Natural killer cell (primary cell): ENCODE measurements around the gene MAGEA4. TPM values are rescaled to one million over a fixed set of nuclear protein-coding genes. Genes with fewer than 3 reads are reported as not detected.
"Not testable (repeated sequence)": the region's sequence is repeated elsewhere in the genome, so short reads cannot be mapped to it uniquely, and the experiment has no call there.

Source experiments
- ATAC-seq, 3 donors: fragments of 150-1000 bp in 2 of 3; fragments of 200-7000 bp in 1 of 3; cut with Tn5 transposase; 1 replicate in 1 of 3; 2 replicates in 2 of 3; pipeline ENCODE4 v1.10.0; 2021; ENCODE audit warnings: mild to moderate bottlenecking in 2 of 3, moderate library complexity in 2 of 3
- DNase-seq, 2 donors: peaks; one replicate each; pipeline versions ENCODE4 v3.0.0 to v3.0.0-alpha.2; 2013 to 2021; ENCODE audit warnings: mixed read lengths in 1 of 2
- H3K27ac ChIP-seq: one replicate; pipeline ENCODE4 v1.5.1; 2013; ENCODE audit warnings: mild to moderate bottlenecking, low read length
- H3K27me3 ChIP-seq: one replicate; pipeline ENCODE4 v1.6.1; 2013; ENCODE audit warnings: low read length; ENCODE audit not compliant: control insufficient read depth, insufficient read depth
- H3K36me3 ChIP-seq: one replicate; pipeline ENCODE4 v1.6.1; 2013; ENCODE audit warnings: low read length; ENCODE audit not compliant: control insufficient read depth, insufficient read depth
- H3K4me1 ChIP-seq: one replicate; pipeline ENCODE4 v1.6.1; 2013; ENCODE audit warnings: low read length; ENCODE audit not compliant: control insufficient read depth, insufficient read depth
- H3K4me3 ChIP-seq: one replicate; pipeline ENCODE4 v1.5.1; 2013; ENCODE audit warnings: low read length
- H3K9me3 ChIP-seq: one replicate; pipeline ENCODE4 v1.6.1; 2013; ENCODE audit warnings: low read length; ENCODE audit not compliant: control insufficient read depth, insufficient read depth
- H3K27ac Mint-ChIP-seq, 2 donors: one replicate each; pipeline ENCODE4 v1.8.0; 2022; ENCODE audit warnings: mild to moderate bottlenecking in 2 of 2, mixed read lengths in 2 of 2, moderate library complexity in 1 of 2
- H3K27me3 Mint-ChIP-seq, 2 donors: one replicate each; pipeline ENCODE4 v1.8.0; 2022; ENCODE audit warnings: low read depth in 2 of 2, mixed read lengths in 2 of 2
- H3K36me3 Mint-ChIP-seq: one replicate; pipeline ENCODE4 v1.8.0; 2022; ENCODE audit warnings: mixed read lengths
- H3K4me1 Mint-ChIP-seq, 2 donors: one replicate each; pipeline ENCODE4 v1.8.0; 2022; ENCODE audit warnings: mixed read lengths in 2 of 2
- H3K4me3 Mint-ChIP-seq: one replicate; pipeline ENCODE4 v1.8.0; 2022; ENCODE audit warnings: mild to moderate bottlenecking, moderate library complexity, mixed read lengths
- H3K9me3 Mint-ChIP-seq, 2 donors: one replicate each; pipeline ENCODE4 v1.8.0; 2022; ENCODE audit warnings: mixed read lengths in 2 of 2
- WGBS: methylation state at CpG from one replicate; pipeline ENCODE4 v1.1.7; 2013; ENCODE audit warnings: missing lambda C conversion rate; ENCODE audit not compliant: insufficient coverage; 5-methylcytosine and 5-hydroxymethylcytosine counted together
- intact Hi-C: fragments of 100-400 bp; cut with micrococcal nuclease; formaldehyde crosslinking; loops from one replicate; pipeline ENCODE4 v1.14.2; 2022
- total RNA-seq, 4 donors: library from RNA; stranded (reverse); fragments of 120-200 nt in 1 of 4; gene quantifications; one replicate each; pipeline versions ENCODE4 v1.2.3 to v1.2.4, GENCODE V29; 2013 to 2022
- TF ChIP-seq, protein P1 (sequence below): fragments of 200-600 bp; IDR thresholded peaks from one replicate; pipeline ENCODE4 v1.8.0; 2022; ENCODE audit warnings: antibody characterized with exemption

Gene MAGEA4
- total RNA-seq, 3 donors from 2014 or later (not counting 1 experiment from before 2014, with no cell fraction given), result not detected

DNA sequence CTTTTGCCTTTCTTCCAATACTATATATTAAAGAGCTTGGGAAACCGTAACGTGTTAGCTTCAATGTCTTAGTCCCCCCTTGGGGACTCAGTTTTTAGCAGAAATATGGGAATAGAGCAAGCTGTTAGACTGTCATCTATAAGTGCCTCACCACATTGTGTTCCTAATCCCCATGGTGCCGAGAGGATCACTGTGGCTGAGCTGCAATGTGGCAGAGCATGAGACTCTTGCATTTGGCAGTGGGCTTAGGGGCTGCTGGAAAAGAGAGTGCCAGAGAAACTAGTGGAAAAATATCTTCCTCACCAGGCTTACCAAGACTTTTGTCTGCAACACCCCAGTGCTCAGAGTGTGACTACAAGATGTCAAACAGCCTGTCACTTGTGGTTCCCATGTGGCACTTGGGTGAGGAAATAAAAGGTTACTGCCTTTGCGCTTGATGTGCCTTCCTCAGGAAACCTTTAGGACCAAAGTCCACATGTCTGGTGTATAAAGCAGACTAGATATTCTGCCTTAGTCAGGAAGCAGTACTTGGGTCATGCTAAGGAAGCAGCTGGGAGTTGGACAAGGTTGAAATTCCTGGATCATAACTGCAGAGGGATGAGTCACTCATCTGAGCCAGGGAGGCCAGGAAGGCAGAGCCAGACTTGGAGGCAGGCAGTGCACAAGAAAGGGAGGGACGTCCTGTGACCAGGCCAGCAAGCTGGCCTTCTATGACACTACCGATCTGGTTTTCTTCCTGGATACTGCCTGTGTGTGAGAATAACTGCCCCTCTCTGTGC is 9.7 kb upstream of the MAGEA4 start:
- TF ChIP-seq, protein P1, sequence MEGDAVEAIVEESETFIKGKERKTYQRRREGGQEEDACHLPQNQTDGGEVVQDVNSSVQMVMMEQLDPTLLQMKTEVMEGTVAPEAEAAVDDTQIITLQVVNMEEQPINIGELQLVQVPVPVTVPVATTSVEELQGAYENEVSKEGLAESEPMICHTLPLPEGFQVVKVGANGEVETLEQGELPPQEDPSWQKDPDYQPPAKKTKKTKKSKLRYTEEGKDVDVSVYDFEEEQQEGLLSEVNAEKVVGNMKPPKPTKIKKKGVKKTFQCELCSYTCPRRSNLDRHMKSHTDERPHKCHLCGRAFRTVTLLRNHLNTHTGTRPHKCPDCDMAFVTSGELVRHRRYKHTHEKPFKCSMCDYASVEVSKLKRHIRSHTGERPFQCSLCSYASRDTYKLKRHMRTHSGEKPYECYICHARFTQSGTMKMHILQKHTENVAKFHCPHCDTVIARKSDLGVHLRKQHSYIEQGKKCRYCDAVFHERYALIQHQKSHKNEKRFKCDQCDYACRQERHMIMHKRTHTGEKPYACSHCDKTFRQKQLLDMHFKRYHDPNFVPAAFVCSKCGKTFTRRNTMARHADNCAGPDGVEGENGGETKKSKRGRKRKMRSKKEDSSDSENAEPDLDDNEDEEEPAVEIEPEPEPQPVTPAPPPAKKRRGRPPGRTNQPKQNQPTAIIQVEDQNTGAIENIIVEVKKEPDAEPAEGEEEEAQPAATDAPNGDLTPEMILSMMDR, result no peak
- no peak for DNase-seq
- no peaks in the 10 kb centered on the region for H3K4me1 Mint-ChIP-seq
- H3K4me3 Mint-ChIP-seq, result no peak overlapping the region
- no peak overlapping the region for H3K27ac Mint-ChIP-seq
- H3K9me3 Mint-ChIP-seq, result peaks cover 0 to 3% of the 10 kb centered on the region in 2 donors
- no peaks in the 10 kb centered on the region for H3K36me3 Mint-ChIP-seq
- H3K27me3 ChIP-seq, result no peaks in the 10 kb centered on the region
- no peaks in the 10 kb centered on the region for H3K36me3 ChIP-seq
- H3K27me3 Mint-ChIP-seq, result no peaks in the 10 kb centered on the region
- no peak overlapping the region for H3K4me3 ChIP-seq
- ATAC-seq, result no peak
- H3K27ac ChIP-seq, result no peak overlapping the region
- WGBS, result 66% methylated on average over 3 of the region's 6 CpGs
- H3K9me3 ChIP-seq, result no peaks in the 10 kb centered on the region
- intact Hi-C loops, result no loop called here
- no peaks in the 10 kb centered on the region for H3K4me1 ChIP-seq

DNA sequence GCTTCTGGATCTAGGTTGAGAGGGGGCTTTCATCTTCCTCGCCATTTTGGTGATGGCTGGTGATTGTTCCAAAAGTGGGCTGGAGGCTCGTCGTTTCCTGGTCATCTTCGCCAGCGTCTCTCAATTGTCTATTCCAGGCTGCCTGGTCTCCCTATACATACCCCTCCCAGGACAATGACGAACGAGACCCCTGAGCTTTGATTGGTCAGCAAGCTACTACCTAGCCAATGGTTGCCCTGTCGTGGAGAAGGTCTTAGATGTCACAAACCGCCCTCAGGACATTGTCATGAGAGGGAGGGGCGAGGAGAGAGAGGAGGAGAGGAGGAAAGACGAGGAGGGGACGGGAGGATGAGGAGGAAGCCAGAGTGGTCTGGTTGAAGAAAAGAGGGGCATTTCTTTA is 7.7 kb upstream of the MAGEA4 start:
- Mint-ChIP-seq H3K27ac (no peak overlapping the region), H3K4me3 (no peak overlapping the region), H3K36me3 (no peaks in the 10 kb centered on the region), H3K27me3 (no peaks in the 10 kb centered on the region), H3K4me1 (no peaks in the 10 kb centered on the region), H3K9me3 (peaks cover 0 to 3% of the 10 kb centered on the region in 2 donors)
- no peak overlapping the region for H3K27ac ChIP-seq
- no peak overlapping the region for H3K4me3 ChIP-seq
- DNase-seq, result no peak
- H3K36me3 ChIP-seq, result no peaks in the 10 kb centered on the region
- intact Hi-C loops, result no loop called here
- TF ChIP-seq, protein P1, result no peak
- ATAC-seq, result no peak
- no peaks in the 10 kb centered on the region for H3K9me3 ChIP-seq
- no peaks in the 10 kb centered on the region for H3K4me1 ChIP-seq
- 84% methylated on average over 8 of the region's 12 CpGs for WGBS
- H3K27me3 ChIP-seq, result no peaks in the 10 kb centered on the region

DNA sequence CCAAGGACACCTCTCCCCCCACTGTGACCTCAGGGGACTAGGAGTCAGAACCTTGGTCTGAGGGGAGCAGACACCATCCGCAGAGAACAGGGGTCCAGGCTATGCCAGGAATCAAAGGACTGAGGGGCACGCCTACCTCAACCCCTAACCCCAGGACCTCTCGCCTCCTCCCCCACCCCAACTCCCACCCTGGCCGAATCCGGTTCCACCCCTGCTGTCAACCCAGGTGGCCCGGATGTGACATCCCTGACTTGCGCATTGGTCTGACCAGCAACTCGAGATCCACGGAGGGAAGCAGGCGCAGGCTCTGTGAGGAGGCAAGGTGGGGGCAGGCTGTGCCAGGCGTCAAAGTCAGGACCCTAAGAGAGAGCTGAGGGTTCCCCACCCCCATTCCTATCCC is 468 bp upstream of the MAGEA4 start:
- H3K27ac Mint-ChIP-seq, result no peak overlapping the region
- DNase-seq (no peak), ATAC-seq (no peak)
- Histone ChIP-seq H3K9me3 (no peaks in the 10 kb centered on the region), H3K4me3 (no peak overlapping the region), H3K4me1 (no peaks in the 10 kb centered on the region), H3K27ac (no peak overlapping the region), H3K27me3 (no peaks in the 10 kb centered on the region), H3K36me3 (no peaks in the 10 kb centered on the region)
- H3K9me3 Mint-ChIP-seq, result no peaks in the 10 kb centered on the region
- intact Hi-C loops, result no loop called here
- H3K36me3 Mint-ChIP-seq, result no peaks in the 10 kb centered on the region
- no peak overlapping the region for H3K4me3 Mint-ChIP-seq
- H3K27me3 Mint-ChIP-seq, result no peaks in the 10 kb centered on the region
- TF ChIP-seq, protein P1, result no peak
- 80% methylated on average over 6 of the region's 11 CpGs for WGBS
- H3K4me1 Mint-ChIP-seq, result no peaks in the 10 kb centered on the region

DNA sequence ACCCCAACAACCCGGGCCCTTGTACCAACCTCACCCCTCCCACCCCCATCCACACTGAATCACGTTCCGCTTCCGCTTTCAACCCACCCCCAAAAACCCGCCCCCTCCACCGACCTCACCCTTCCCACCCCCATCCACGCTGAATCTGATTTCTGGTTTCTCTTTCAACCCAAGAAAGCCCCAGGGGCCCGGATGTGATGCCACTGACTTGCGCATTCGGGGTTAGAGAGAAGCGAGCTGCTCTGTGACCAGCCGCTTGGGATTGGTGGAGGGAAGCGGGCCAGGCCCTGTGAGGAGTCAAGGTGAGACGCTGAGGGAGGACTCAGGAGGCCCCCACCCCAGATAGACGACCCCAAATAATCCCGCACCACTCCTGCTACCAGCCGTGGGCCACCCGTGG is 6.0 kb downstream of the MAGEA4 start:
- ATAC-seq, H3K27ac Mint-ChIP-seq, H3K27me3 Mint-ChIP-seq, H3K36me3 ChIP-seq, H3K4me1 ChIP-seq, DNase-seq, H3K36me3 Mint-ChIP-seq, H3K9me3 Mint-ChIP-seq, H3K4me3 Mint-ChIP-seq, H3K4me3 ChIP-seq, intact Hi-C loops, H3K4me1 Mint-ChIP-seq, H3K27me3 ChIP-seq, H3K27ac ChIP-seq, H3K9me3 ChIP-seq: not testable (repeated sequence)
- WGBS, result no CpG with 5 or more reads among the region's 18 CpGs
